Activated CD4-positive, alpha-beta T cell treated with anti-CD3 and anti-CD28 coated beads for 1 hour (primary cell): ENCODE results near the gene POLE4.

ENCODE experiments used
- DNase-seq: peaks from one replicate; pipeline ENCODE4 v3.0.0-alpha.2; 2020

Gene POLE4

DNA sequence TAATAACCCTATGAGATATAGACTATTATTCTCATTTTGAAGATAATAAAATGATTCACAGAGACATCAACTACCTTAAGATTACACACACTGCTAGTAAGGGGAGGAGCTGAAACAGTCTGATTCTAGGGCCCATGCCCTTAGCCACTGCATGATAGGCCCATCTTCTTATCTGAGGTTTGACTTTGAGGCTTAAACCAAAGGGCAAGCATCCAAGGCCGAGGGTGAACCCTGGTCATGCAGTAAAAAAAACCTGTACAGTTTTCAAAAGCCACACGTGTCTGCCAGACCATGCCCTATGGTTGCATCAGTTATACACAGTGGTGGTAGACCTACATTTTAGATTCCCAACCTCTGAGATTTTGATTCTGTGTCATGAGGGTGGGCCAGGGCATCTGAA lies 44.8 kb downstream of the POLE4 start:
- DNase-seq, result no peak

DNA sequence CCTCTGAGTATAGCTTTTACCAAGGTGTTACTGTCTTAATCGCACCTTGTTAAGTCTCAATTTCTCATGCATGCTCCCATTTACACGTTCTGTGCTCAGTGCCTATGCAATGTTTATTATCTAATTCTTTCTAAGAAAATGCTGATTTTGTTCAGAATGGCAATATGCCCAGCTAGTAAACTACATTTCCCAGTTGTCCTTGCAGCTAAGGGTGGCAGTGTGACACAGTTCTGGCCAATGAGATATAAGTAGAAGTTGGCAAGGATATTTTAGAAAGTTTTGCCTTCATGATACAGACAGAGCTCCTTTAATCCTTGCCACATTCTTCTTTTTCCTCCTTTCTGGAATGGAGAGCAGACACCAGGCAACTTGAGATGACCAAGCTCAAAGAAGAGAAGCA lies 45.3 kb downstream of the POLE4 start:
- no peak for DNase-seq

DNA sequence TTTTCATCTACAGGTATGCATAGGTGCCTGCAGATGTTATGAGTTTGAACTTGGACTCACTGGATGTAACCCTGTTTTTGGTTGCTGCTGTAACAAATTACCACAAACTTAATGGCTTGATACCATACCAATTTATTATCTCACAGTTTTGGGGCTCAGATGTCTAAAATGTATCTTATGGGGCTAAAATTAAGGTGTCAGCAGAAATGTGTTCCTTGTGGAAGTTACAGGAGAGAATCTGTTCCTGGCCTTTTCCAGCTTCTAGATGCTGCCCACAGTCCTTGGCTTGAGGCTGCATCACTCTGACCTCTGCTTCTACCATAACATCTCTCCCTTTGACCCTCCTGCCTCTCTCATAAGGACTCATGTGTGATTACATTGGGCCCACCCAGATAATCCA lies 47.6 kb downstream of the POLE4 start:
- no peak for DNase-seq

DNA sequence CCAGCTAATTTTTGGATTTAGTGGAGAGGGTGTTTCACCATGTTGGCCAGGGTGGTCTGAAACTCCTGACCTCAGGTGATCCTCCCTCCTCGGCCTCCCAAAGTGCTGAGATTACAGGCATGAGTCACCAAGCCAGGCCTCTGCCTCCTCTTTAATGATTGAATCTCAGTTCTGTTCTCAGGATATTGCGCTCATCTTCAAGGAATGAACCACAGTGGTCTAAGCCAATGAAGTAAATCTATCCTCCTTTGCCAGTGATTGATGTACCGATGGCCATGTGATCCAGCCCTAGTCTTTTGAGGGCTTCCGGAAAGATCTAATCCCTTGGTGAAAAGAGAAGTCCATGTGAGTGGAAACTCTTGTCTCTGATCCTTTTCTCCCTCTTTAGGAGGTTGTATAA lies 48.6 kb downstream of the POLE4 start:
- no peak for DNase-seq

DNA sequence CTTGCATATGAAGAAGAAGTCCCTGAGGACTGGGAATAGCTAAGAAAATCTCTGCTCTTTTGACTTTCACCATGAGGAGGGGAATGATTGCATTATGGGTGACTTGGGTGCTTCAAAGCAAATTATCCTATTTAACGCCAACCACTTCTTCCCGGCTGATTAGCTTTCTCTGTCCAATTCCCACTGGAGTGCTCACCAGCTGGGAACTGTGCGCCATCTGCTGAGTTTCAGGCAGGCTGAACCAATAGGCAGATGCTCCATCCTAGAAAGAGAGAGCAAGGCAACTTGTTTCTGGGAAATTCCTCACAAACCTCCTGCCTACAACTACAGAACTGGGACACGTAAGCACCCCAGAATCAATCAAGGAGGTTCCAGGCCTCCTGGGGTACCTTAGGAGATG lies 49.4 kb downstream of the POLE4 start:
- no peak for DNase-seq

DNA sequence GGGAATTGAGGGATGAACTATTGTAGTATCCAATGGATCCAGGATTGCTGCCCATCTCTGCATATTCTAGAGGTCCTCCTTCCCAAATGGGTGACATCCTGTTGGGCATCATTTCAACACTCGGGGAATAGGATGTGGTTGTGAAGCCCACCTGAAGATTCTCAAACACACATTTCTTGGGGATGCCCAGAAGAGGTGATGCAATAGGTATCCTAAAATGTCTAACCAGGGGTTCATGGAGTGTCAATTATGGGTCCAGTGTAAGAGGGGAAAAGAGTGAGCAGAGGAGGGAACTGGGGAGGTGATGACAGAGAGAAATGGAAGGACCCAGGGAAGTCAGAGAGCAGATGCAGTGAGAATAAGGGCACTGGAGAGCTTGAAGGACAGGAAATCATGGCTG lies 52.1 kb downstream of the POLE4 start:
- DNase-seq, result no peak

DNA sequence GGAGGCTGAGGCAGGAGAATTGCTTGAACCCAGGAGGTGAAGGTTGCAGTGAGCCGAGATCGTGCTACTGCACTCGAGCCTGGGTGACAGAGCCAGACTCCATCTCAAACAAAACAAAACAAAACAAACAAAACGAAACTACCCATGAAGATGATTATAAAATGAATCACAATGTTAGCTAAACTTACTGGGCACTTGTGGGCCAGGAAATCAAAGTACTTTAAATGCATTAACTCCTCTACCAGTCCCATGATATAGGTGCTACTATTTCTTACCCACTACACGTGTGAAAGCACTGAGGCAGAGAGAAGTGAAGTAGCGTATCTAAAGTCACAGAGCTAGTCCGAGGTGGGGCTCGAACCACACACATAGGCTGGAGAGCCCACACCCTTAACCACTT lies 53.6 kb downstream of the POLE4 start:
- no peak for DNase-seq

DNA sequence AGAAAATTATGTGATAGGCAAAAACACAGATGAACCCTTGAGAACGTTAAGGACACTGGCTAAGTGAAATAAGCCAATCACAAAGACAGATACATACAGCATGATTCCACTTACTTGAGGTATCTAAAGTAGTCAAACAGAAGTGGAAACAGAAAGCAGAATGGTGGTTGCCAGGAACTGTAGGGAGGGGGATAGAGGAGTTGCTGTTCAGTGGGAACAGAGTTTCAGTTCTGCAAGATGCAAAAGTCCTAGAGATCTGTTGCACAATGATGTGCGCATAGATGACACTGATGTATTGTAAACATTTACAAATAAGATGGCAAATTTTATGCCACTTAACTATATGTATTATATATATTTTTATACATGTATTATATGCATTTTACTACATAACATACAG lies 59.7 kb downstream of the POLE4 start:
- no peak for DNase-seq
